K562 (cell line): ENCODE measurements around the gene CBL. TPM values are rescaled to one million over a fixed set of nuclear protein-coding genes. Genes with fewer than 3 reads are reported as not detected.

Experiments used
- ADNP ChIP-seq: fragments of 200-800 bp; sonication (Bioruptor generic); IDR thresholded peaks from 2 replicates; pipeline ENCODE4 v1.6.1; 2016; ENCODE audit warnings: missing genetic modification characterization, missing compliant biosample characterization
- ATF1 ChIP-seq, 2 experiments: fragments of 450-650 bp in 1 of 2; IDR thresholded peaks; 2 replicates each; pipeline ENCODE4 v1.6.1; 2016; ENCODE audit warnings: missing compliant biosample characterization in 1 of 2, missing genetic modification characterization in 1 of 2
- DNMT1 ChIP-seq: fragments of 450-650 bp; IDR thresholded peaks from 2 replicates; pipeline ENCODE4 v1.6.1; 2016; ENCODE audit warnings: antibody characterized with exemption, mild to moderate bottlenecking
- ERF ChIP-seq: fragments of 450-650 bp; formaldehyde crosslinking; IDR thresholded peaks from 2 replicates; pipeline ENCODE4 v1.4.0; 2020; ENCODE audit warnings: mild to moderate bottlenecking, mixed read lengths
- FOXK2 ChIP-seq, 2 experiments: fragments of 450-650 bp; IDR thresholded peaks in 1 of 2; conservative IDR thresholded peaks in 1 of 2; 2 replicates each; pipeline ENCODE4 v1.6.1; 2016; ENCODE audit warnings: low read depth in 2 of 2, mild to moderate bottlenecking in 1 of 2
- FOXP4 ChIP-seq: sonication (generic); formaldehyde crosslinking; IDR thresholded peaks from 2 replicates; pipeline ENCODE4 v1.8.0; 2022; ENCODE audit warnings: mild to moderate bottlenecking, missing genetic modification reagents, borderline replicate concordance
- HDAC6 ChIP-seq: IDR thresholded peaks from 2 replicates; pipeline ENCODE4 v1.6.1; 2012; ENCODE audit warnings: low read depth, mild to moderate bottlenecking, control low read depth, inconsistent platforms, low read length, moderate library complexity
- HINFP ChIP-seq: fragments of 450-650 bp; conservative IDR thresholded peaks from 2 replicates; pipeline ENCODE4 v1.6.1; 2016; ENCODE audit warnings: missing genetic modification characterization, low read depth, mild to moderate bottlenecking, control low read depth, missing compliant biosample characterization
- KHSRP ChIP-seq: fragments of 450-650 bp; IDR thresholded peaks from 2 replicates; pipeline ENCODE4 v1.6.1; 2017
- NFYB ChIP-seq: IDR thresholded peaks from 2 replicates; pipeline ENCODE4 v1.6.1; 2011; ENCODE audit warnings: mild to moderate bottlenecking, moderate library complexity; ENCODE audit not compliant: insufficient read length; ENCODE audit errors: extremely low read depth
- TEAD2 ChIP-seq: fragments of 450-650 bp; IDR thresholded peaks from 2 replicates; pipeline ENCODE4 v1.6.1; 2016; ENCODE audit warnings: missing genetic modification characterization, control low read depth, missing compliant biosample characterization
- YBX1 ChIP-seq: fragments of 450-650 bp; IDR thresholded peaks from 2 replicates; pipeline ENCODE4 v1.7.1; 2016; ENCODE audit warnings: mild to moderate bottlenecking
- ZC3H4 ChIP-seq: sonication (generic); formaldehyde crosslinking; IDR thresholded peaks from 2 replicates; pipeline ENCODE4 v1.9.0; 2021; ENCODE audit warnings: missing genetic modification reagents, borderline replicate concordance
- ZKSCAN8 ChIP-seq: fragments of 200-800 bp; sonication (Bioruptor generic); IDR thresholded peaks from 2 replicates; pipeline ENCODE4 v1.6.1; 2016; ENCODE audit warnings: missing genetic modification characterization, missing compliant biosample characterization
- ZNF146 ChIP-seq: IDR thresholded peaks from one replicate; pipeline ENCODE4 v1.6.1; 2018; ENCODE audit warnings: missing compliant biosample characterization; ENCODE audit not compliant: unreplicated experiment
- ZNF174 ChIP-seq: fragments of 250-450 bp; sonication (Bioruptor Pico); IDR thresholded peaks from 2 replicates; pipeline ENCODE4 v1.4.0; 2020; ENCODE audit warnings: mild to moderate bottlenecking
- ZNF175 ChIP-seq: fragments of 200-800 bp; sonication (Bioruptor generic); IDR thresholded peaks from 2 replicates; pipeline ENCODE4 v1.6.1; 2016; ENCODE audit warnings: low read depth, mild to moderate bottlenecking, missing genetic modification characterization, missing compliant biosample characterization
- ZNF384 ChIP-seq: IDR thresholded peaks from 2 replicates; pipeline ENCODE4 v1.6.1; 2012; ENCODE audit warnings: low read depth, low read length, improper control_type of control experiment
- ZNF431 ChIP-seq: sonication (generic); formaldehyde crosslinking; IDR thresholded peaks from 2 replicates; pipeline ENCODE4 v1.8.0; 2022; ENCODE audit warnings: mild to moderate bottlenecking, missing genetic modification reagents
- ZSCAN32 ChIP-seq: fragments of 450-650 bp; formaldehyde crosslinking; IDR thresholded peaks from 2 replicates; pipeline ENCODE4 v1.4.0; 2020; ENCODE audit warnings: mild to moderate bottlenecking, moderate library complexity
- polyA plus RNA-seq, 8 experiments: library from polyadenylated mRNA; depleted of rRNA in 4 of 8; stranded (reverse) in 5 of 8; unstranded in 3 of 8; fragments of >200 nt; fragmentation: Nextera tagmentation in 2 of 8; fragmentation: Illumina TruSeq in 1 of 8; extraction: Ambion mirVana in 2 of 8; extraction: Trizol in 1 of 8; gene quantifications; 2 replicates each; pipeline versions ENCODE4 v1.2.1 to v1.2.3, GENCODE V29; 2011 to 2014; ENCODE audit warnings: inconsistent platforms in 1 of 8, missing spikeins in 1 of 8
- total RNA-seq, 7 experiments: library from RNA; depleted of rRNA in 6 of 7; stranded (reverse); fragments of >200 nt in 6 of 7; fragmentation: Illumina TruSeq in 2 of 7; extraction: Trizol in 2 of 7; gene quantifications; 2 replicates each; pipeline versions ENCODE4 v1.2.1 to v1.2.3, GENCODE V29; 2011 to 2021; ENCODE audit warnings: low replicate concordance in 1 of 7

The CBL gene
- total and polyA plus RNA-seq, 9 of the 15 experiments (the other 6 are each of a cell fraction or from before 2014, with no cell fraction given) = 3.2 to 24.9 (median 9.9) TPM

GRCh38 chr11:119334174-119334930, 128.2 kb downstream of the CBL start, which contains the start of gene RNF26 (continued):
- TF ChIP-seq ADNP (tag) (no peak), FOXP4 (CRISPR knock-in tag) (no peak), ZNF146 (CRISPR knock-in tag) (no peak), ZNF431 (CRISPR knock-in tag) (no peak), YBX1 (no peak), ZKSCAN8 (no peak), HINFP (no peak), TEAD2 (no peak), NFYB (peak; percentile 93), ERF (CRISPR knock-in tag) (no peak), DNMT1 (no peak), ATF1 (CRISPR knock-in tag; IDR thresholded peaks at IDR 0.05) (peak; percentile 60), ATF1 (tag; IDR thresholded peaks at IDR 0.05) (peak; percentile 97), KHSRP (no peak), FOXK2 (conservative IDR thresholded peaks at IDR 0.05 in 1 of 2, IDR thresholded peaks at IDR 0.05 in 1 of 2; ENCODE audit: low read depth in 2 of 2) (peak; percentile 89 to 91), ZNF384 (peak; percentile 92), ZNF175 (CRISPR knock-in tag) (no peak), ZC3H4 (CRISPR knock-in tag) (0 out of 2 replicates have a peak, but pooled peaks have one; percentile 63), ZNF174 (CRISPR knock-in tag) (no peak), HDAC6 (no peak), ZSCAN32 (no peak)
